ENCODE results near the gene ARID4B.

ARID4B gene

DNA sequence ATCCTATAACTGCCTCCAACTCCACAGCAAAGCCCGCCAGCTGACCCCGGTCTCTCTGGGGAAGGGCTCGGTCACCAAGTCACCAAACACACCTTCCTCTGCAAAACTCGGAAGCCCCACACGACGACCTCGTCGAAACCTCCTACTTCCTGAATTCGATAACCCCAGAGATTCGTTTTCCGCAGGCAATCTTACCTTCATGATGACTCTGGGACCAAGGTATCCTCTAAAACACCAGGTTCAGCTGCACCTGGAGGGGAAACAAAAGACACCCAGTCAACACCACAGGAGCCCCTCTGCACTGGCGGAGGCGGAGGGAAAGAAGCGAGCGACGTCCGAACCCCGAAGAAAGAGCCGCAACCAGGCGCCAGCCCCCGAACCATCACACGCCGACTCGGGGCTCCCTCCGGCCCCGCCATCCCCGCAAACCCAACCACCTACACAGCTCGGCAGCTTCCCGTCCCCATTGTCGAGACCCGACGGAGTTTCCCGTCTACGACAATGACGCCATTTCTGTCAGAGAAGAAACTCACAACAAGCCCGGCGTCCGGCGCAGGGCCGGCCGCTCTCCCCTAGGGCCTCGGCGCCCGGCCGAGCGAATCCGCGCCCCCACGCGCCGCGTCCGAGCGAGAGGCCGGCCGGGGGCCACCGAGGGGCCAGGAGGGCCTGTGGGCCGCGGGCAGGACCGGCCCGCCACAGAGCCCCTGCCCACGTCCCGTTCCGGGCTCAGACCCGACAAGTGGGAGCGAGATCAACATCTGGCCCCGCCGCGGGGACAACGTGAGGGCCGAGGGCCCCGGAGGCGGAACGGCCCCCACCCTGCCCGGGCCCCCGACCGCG is 1.0 kb downstream of the ARID4B start:
- H3K9ac ChIP-seq (ENCODE audit: low read depth, low read length) = peak overlapping the region; percentile 92
- WGBS = under 1% methylated on average over 78 of the region's 78 CpGs
- H3K4me3 ChIP-seq (ENCODE audit: low read length) = peak overlapping the region; percentile 96
- H3K4me1 ChIP-seq (ENCODE audit: insufficient read depth, low read length) = peaks cover 30% of the 10 kb centered on the region
- H3K9me3 ChIP-seq (ENCODE audit: insufficient read depth, low read depth, low read length) = no peaks in the 10 kb centered on the region
- H3K36me3 ChIP-seq (ENCODE audit: insufficient read depth, low read length) = peaks cover 28% of the 10 kb centered on the region
- peak overlapping the region; percentile 97 for H3K27ac ChIP-seq (ENCODE audit: low read depth, low read length)
- no peaks in the 10 kb centered on the region for H3K27me3 ChIP-seq (ENCODE audit: insufficient read depth, low read length)

DNA sequence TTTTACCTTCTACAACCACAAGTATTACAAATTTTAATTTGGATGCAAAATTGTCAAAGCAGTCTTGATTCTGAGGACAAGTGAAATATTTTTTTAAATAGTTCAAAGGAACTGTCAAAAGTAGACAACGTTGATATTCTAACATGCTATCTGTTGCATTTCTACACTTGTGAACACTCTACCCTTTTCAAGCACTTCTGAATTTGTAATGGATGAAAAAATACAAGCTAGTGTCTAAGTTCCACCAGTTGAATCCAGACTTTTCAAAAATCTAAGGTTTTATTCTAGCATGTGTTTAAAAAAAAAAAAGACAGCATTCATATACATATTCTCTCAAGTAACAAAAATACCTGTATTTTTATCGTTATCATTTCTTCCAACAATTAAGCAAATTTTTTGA is 2.1 kb downstream of the ARID4B start:
- Histone ChIP-seq H3K9ac (ENCODE audit: low read depth, low read length) (peak overlapping the region; percentile 92; the same call in 1 of the 2 replicates), H3K27ac (ENCODE audit: low read depth, low read length) (no peak overlapping the region), H3K4me1 (ENCODE audit: insufficient read depth, low read length) (peaks cover 22% of the 10 kb centered on the region), H3K4me3 (ENCODE audit: low read length) (peak overlapping the region; percentile 96), H3K27me3 (ENCODE audit: insufficient read depth, low read length) (no peaks in the 10 kb centered on the region), H3K36me3 (ENCODE audit: insufficient read depth, low read length) (peaks cover 26% of the 10 kb centered on the region), H3K9me3 (ENCODE audit: insufficient read depth, low read depth, low read length) (no peaks in the 10 kb centered on the region)
- WGBS = 72% methylated on average over 1 of the region's 2 CpGs

GRCh38 chr1:235325139-235325538 is 2.8 kb downstream of the ARID4B start:
- no peaks in the 10 kb centered on the region for H3K27me3 ChIP-seq (ENCODE audit: insufficient read depth, low read length)
- no peak overlapping the region for H3K27ac ChIP-seq (ENCODE audit: low read depth, low read length)
- 84% methylated on average over 2 of the region's 3 CpGs for WGBS
- H3K4me1 ChIP-seq (ENCODE audit: insufficient read depth, low read length) = peaks cover 16% of the 10 kb centered on the region
- no peak overlapping the region for H3K9ac ChIP-seq (ENCODE audit: low read depth, low read length)
- no peaks in the 10 kb centered on the region for H3K9me3 ChIP-seq (ENCODE audit: insufficient read depth, low read depth, low read length)
- peak overlapping the region; percentile 96 for H3K4me3 ChIP-seq (ENCODE audit: low read length)
- peaks cover 30% of the 10 kb centered on the region for H3K36me3 ChIP-seq (ENCODE audit: insufficient read depth, low read length)

- Histone ChIP-seq H3K9ac (ENCODE audit: low read depth, low read length) (no peak overlapping the region), H3K36me3 (ENCODE audit: insufficient read depth, low read length) (peaks cover 30% of the 10 kb centered on the region), H3K27ac (ENCODE audit: low read depth, low read length) (no peak overlapping the region), H3K4me3 (ENCODE audit: low read length) (no peak overlapping the region), H3K9me3 (ENCODE audit: insufficient read depth, low read depth, low read length) (no peaks in the 10 kb centered on the region), H3K4me1 (ENCODE audit: insufficient read depth, low read length) (peaks cover 13% of the 10 kb centered on the region), H3K27me3 (ENCODE audit: insufficient read depth, low read length) (no peaks in the 10 kb centered on the region)
- WGBS = 96% methylated on average over 5 of the region's 5 CpGs
These were observed 3.7 kb downstream of the ARID4B start for GRCh38 chr1:235324296-235324695.

DNA sequence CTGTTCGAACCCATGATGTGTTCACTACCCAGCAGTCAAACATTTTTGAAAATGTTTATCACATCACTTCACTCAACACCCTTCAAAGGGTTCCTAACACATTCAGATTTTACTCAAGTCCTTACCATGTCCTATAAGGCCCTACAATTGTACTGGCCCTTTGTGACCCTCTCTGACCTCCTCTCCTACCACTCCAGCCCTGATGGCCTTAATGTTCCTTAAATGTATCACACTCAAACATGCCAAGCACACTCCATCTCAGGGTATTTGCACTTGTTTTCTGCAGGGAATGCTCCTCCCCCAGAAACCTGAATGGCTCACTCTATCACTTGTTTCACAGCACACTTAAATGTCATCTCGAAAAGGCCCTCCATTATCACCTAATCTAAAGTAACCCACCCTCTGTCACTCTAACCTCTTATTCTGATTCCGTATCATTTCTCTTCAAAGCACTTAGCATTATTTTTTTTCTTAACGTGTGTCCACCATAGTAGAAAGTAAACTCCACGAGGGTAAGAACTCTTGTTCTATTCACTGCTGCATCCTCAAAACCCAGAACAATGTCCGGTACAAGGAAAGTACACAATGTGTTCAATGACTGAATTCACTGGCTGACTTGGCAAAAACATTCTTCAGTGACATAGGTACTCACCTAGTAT is 7.3 kb downstream of the ARID4B start:
- Histone ChIP-seq H3K9ac (ENCODE audit: low read depth, low read length) (no peak overlapping the region), H3K4me1 (ENCODE audit: insufficient read depth, low read length) (peaks cover 6% of the 10 kb centered on the region), H3K27ac (ENCODE audit: low read depth, low read length) (no peak overlapping the region), H3K36me3 (ENCODE audit: insufficient read depth, low read length) (peaks cover 34% of the 10 kb centered on the region), H3K27me3 (ENCODE audit: insufficient read depth, low read length) (no peaks in the 10 kb centered on the region), H3K4me3 (ENCODE audit: low read length) (no peak overlapping the region), H3K9me3 (ENCODE audit: insufficient read depth, low read depth, low read length) (no peaks in the 10 kb centered on the region)
- 91% methylated on average over 6 of the region's 6 CpGs for WGBS

DNA sequence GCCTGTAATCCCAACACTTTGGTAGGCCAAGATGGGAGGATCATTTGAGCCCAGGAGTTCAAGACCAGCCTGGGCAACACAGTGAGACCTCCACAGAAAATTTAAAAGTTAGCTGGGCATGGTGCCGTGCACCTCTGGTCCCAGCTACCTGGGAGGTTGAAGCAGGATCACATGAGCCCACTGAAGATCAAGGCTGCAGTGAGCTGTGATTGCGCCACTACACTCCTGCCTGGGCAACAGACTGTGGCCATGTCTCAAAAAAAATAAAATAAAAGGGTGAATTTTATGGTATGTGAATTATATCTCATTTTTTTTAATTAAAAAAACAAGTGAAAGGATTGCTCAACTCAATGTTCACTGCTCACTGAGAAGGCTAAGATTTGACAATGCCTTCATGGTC is 8.7 kb downstream of the ARID4B start:
- Histone ChIP-seq H3K4me3 (ENCODE audit: low read length) (no peak overlapping the region), H3K36me3 (ENCODE audit: insufficient read depth, low read length) (peaks cover 27% of the 10 kb centered on the region), H3K9ac (ENCODE audit: low read depth, low read length) (no peak overlapping the region), H3K4me1 (ENCODE audit: insufficient read depth, low read length) (no peaks in the 10 kb centered on the region), H3K9me3 (ENCODE audit: insufficient read depth, low read depth, low read length) (no peaks in the 10 kb centered on the region), H3K27ac (ENCODE audit: low read depth, low read length) (no peak overlapping the region), H3K27me3 (ENCODE audit: insufficient read depth, low read length) (no peaks in the 10 kb centered on the region)
- 94% methylated on average over 2 of the region's 2 CpGs for WGBS

DNA sequence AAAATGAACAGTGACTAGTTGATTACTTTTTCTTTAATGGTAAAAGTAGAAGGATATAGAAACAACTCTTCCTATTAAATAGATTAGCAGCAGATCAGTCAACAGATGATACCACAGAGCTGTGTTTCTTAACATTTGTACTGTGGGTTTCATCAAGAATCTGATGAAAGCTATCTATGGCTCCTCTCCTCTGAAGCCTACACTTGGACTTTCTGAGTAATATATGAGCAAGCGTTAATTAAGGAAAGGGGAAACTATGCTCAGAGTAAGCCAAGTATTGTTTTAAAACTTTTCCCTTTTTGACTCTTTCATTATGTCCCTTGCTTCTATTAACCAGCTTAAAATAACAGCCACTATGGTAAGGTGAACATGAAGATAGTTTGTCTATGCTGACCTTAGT is 10.8 kb downstream of the ARID4B start:
- H3K27ac ChIP-seq (ENCODE audit: low read depth, low read length) = no peak overlapping the region
- no peaks in the 10 kb centered on the region for H3K9me3 ChIP-seq (ENCODE audit: insufficient read depth, low read depth, low read length)
- no peaks in the 10 kb centered on the region for H3K27me3 ChIP-seq (ENCODE audit: insufficient read depth, low read length)
- WGBS = 100% methylated on average over 1 of the region's 1 CpG
- 0 out of 2 replicates have a peak, but pooled peaks cover 2% of the 10 kb centered on the region for H3K4me1 ChIP-seq (ENCODE audit: insufficient read depth, low read length)
- H3K4me3 ChIP-seq (ENCODE audit: low read length) = no peak overlapping the region
- no peak overlapping the region for H3K9ac ChIP-seq (ENCODE audit: low read depth, low read length)
- peaks cover 20% of the 10 kb centered on the region for H3K36me3 ChIP-seq (ENCODE audit: insufficient read depth, low read length)

DNA sequence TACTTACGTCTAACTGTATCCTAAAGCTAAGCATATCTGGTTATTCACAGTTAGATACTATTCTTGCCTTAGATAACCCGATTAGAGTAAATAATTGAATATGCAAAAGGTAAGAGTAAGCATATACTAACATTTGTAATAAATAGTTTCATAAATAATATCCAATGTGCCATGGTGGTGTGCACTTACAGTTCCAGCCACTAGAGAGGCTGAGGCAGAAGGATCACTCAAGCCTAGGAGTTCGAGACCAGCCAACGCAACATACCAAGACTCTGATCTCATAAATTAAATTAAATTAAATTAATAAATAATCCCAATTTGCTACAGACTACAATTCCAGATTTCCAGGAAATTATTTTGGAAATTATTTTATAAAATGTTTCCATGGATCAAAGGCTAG is 12.2 kb downstream of the ARID4B start:
- Histone ChIP-seq H3K9ac (ENCODE audit: low read depth, low read length) (no peak overlapping the region), H3K4me1 (ENCODE audit: insufficient read depth, low read length) (0 out of 2 replicates have a peak, but pooled peaks cover 2% of the 10 kb centered on the region), H3K36me3 (ENCODE audit: insufficient read depth, low read length) (peaks cover 25% of the 10 kb centered on the region), H3K27me3 (ENCODE audit: insufficient read depth, low read length) (no peaks in the 10 kb centered on the region), H3K4me3 (ENCODE audit: low read length) (no peak overlapping the region), H3K27ac (ENCODE audit: low read depth, low read length) (no peak overlapping the region), H3K9me3 (ENCODE audit: insufficient read depth, low read depth, low read length) (no peaks in the 10 kb centered on the region)
- WGBS = 83% methylated on average over 1 of the region's 4 CpGs

GRCh38 chr1:235315173-235315572 is 12.8 kb downstream of the ARID4B start:
- Histone ChIP-seq H3K27me3 (ENCODE audit: insufficient read depth, low read length) (no peaks in the 10 kb centered on the region), H3K9me3 (ENCODE audit: insufficient read depth, low read depth, low read length) (no peaks in the 10 kb centered on the region), H3K4me3 (ENCODE audit: low read length) (no peak overlapping the region), H3K4me1 (ENCODE audit: insufficient read depth, low read length) (0 out of 2 replicates have a peak, but pooled peaks cover 2% of the 10 kb centered on the region), H3K27ac (ENCODE audit: low read depth, low read length) (no peak overlapping the region), H3K9ac (ENCODE audit: low read depth, low read length) (no peak overlapping the region), H3K36me3 (ENCODE audit: insufficient read depth, low read length) (peaks cover 25% of the 10 kb centered on the region)
- WGBS = 97% methylated on average over 3 of the region's 5 CpGs

DNA sequence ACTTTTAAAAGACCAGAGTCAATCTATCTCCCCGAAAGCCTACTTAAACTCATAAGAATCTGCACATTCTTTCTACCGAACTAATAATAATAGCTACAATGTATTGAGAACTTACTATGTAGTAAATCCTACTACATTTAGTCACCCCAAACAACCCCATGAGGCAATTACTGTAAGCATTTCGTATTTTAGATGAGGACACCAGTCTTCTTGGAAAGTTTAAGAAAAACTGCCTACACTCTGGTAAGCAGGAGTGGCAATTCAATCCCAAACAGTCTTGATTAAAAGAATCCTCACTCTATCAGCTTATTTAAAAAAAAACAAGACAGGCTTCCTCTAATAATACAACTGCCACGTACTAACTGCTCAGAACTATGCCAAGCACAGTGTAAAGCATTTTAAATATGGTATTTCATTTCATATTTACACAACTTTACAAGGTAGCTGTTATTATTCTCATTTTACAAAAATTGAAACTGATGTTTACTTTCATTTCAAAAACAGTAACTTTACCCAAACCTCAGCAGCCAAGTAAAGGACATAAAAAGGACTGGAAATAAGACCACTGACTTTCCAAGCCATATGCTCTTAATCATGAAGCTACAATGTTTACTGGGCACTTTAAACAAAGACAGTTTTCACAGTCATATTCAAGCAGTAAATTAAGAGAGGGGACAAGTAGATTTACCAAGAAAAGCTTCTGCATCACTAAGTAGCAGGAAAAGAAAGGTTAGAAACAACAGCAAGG is 13.9 kb downstream of the ARID4B start:
- no peak overlapping the region for H3K9ac ChIP-seq (ENCODE audit: low read depth, low read length)
- no peaks in the 10 kb centered on the region for H3K27me3 ChIP-seq (ENCODE audit: insufficient read depth, low read length)
- H3K9me3 ChIP-seq (ENCODE audit: insufficient read depth, low read depth, low read length) = no peaks in the 10 kb centered on the region
- 96% methylated on average over 3 of the region's 4 CpGs for WGBS
- peaks cover 25% of the 10 kb centered on the region for H3K36me3 ChIP-seq (ENCODE audit: insufficient read depth, low read length)
- no peak overlapping the region for H3K27ac ChIP-seq (ENCODE audit: low read depth, low read length)
- 0 out of 2 replicates have a peak, but pooled peaks cover 2% of the 10 kb centered on the region for H3K4me1 ChIP-seq (ENCODE audit: insufficient read depth, low read length)
- no peak overlapping the region for H3K4me3 ChIP-seq (ENCODE audit: low read length)

DNA sequence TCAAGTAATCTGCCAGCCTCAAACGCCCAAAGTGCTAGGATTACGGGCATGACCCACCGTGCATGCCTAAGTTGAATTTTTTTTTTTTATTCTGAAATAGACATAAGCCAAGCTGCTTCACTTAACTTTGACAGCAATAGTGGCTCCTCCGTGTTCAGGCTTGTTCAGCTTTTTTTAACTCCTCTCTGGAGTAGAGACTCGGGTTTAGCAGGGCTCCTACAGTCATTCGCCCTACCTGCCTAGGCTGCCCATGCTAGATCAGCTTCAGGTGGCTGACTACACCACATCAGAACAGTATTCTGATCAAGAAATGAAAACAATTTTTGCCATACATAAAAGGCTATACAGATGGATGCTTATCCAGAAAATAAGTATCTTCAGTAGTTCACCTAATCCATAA is 14.7 kb downstream of the ARID4B start:
- Histone ChIP-seq H3K9me3 (ENCODE audit: insufficient read depth, low read depth, low read length) (no peaks in the 10 kb centered on the region), H3K4me1 (ENCODE audit: insufficient read depth, low read length) (0 out of 2 replicates have a peak, but pooled peaks cover 2% of the 10 kb centered on the region), H3K9ac (ENCODE audit: low read depth, low read length) (no peak overlapping the region), H3K36me3 (ENCODE audit: insufficient read depth, low read length) (peaks cover 17% of the 10 kb centered on the region), H3K4me3 (ENCODE audit: low read length) (no peak overlapping the region), H3K27me3 (ENCODE audit: insufficient read depth, low read length) (no peaks in the 10 kb centered on the region), H3K27ac (ENCODE audit: low read depth, low read length) (no peak overlapping the region)
- 94% methylated on average over 6 of the region's 6 CpGs for WGBS
